ENCODE results near the gene VGLL4.

Gene VGLL4

DNA sequence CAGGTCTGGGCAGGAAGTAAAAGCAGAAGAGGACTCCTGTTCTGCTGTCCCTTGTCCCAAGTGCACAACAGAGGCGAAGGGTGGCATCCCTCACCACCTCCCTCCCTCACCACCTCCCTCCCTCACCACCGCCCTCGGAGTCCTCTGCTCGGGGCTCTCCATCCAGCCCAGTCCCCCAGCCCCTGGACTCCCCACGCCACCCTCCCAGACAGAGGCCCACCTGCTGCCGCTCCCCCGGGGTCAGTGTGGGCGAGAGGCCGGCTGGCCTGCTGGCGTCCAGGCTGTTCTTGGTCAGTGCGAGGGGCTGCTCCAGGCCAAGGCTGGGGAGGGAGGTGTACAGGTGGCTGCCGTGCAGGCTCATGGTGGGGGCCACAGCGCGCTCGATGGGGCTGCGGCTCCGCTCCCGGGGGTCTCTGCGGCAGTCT is 79.1 kb downstream of the VGLL4 start:
- DNase-seq (ENCODE audit: low spot score) = no peak

DNA sequence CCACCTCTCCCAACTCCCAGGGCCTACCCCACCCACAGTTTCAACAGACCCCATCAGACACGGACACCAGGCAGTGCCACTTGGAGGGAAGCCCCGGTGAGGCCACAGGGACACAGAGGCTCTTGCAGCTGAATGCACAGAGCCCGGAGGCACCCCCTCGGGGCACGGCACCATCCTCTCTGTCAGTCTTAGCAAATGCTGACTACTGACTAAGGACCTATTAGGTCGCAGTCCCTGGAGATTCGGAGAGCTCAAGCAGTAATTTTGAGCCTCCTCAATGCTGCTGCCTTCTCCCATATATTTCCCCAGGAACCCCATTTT is 79.9 kb downstream of the VGLL4 start:
- DNase-seq (ENCODE audit: low spot score) = no peak

DNA sequence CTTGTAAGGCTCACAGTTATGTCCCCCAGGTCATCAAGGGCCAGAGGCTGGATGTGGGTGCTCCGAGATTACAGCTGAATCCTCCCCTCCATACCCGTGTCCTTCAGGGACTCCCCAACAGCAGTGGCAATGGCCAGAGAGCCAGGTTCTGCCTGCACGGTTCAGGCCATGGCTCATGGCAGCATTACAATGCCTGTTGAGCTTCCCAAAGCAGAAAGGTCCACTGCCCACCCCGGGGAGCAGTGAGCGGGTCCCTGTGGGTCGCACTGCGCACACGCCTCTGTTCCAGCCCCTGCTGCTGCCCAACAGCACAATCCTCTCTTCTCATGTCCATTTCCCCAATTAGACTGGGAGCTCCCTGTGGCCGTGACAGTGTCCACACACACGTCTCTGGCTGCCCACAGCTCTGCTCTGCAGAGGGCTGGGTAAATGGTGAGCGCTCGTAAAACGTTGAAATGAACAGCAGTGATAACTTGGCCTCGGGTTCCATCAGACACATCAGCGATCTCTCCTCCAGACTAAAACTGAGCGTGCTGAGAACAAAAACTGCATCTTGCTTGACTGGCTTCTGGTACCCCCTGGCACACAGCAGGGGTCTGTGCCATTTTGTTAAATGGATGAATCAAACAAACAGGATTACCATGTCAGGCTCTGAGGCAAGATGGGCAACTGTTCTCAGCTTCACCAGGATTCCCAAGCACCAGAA is 80.4 kb downstream of the VGLL4 start:
- no peak for DNase-seq (ENCODE audit: low spot score)

DNA sequence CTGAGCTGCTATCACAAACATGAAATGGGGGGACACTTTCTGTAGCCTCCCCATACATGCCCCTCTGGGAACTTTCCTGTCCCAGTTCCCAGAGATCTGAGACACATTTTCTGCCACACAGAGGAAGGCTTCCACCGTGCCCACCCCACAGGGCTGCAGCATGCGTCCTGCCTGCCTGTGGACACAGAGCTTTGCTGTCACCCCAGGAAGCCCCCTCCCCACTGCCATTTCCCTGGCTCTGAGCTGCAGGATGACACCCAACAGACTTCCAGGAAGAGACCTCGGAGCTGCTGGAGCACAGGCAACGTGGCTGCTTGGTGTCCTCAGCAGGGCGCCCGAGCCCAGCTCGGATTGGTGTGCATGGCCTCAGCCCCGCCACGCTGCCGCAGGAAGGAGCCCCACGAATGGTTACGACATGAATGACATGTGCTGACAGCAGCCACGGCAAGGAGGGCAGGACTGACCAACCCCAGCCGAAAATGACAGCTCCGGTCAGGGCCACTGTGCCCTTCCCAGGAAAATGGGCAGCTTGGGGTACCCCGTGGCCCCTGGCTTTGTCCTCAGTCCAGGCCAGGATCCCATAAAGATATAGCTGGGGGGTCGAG is 81.3 kb downstream of the VGLL4 start:
- no peak for DNase-seq (ENCODE audit: low spot score)

DNA sequence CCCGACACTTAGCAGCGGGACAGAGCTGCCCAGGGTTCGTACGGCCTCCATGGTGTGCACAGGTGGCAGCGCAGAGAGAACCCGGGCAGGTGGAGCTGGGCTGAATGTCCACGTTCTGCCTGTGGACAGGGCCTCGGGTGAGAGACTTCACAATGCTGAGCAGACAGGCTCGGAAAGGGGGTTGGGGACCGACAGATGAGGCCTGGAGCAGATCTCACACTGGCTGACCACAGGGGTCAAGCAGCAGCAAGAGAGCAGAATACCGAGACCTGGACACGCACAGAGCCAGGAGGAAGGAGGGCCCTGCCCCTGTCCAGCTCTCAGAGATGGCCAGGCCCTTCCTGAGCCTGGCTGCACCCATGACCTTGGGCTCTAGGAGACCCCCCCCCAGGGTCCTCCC is 83.0 kb downstream of the VGLL4 start:
- no peak for DNase-seq (ENCODE audit: low spot score)

DNA sequence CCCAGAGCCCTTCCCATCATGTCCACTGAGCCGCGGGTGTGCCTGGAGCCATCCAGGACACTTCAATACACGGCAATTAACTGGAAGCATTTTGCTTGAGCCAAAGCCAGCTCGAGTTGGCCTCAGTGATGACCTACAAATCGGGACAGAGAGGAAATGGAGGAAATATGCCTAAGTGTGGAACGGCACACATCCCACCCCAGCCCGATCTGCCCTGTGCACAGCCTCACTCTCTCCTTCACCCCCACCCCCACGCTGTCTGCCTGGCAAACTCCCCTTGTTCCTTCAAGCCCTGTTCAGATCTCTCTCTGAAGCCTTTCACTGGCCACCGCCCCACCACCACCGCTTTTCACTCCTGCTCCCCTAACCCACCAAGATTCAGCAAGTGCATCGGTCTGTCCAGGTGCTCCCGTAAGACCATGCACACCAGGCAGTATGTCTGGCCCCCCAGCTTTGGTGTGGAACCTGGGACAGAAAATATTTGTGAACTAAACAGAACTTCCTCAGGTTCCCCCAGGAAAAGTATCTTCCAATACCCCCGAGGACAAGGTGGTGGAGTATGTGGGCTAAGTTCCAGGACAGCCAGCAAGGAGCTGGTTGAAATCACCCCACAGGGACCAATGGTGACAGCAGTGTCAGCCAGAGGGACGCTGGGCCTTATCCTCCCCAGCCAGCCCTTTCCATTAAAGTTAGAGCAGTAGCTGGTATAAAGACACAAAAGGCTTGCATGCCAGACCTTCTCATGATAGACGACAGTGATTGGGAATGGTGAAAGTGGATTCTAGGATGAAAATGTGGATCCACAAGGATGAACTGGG is 83.7 kb downstream of the VGLL4 start:
- no peak for DNase-seq (ENCODE audit: low spot score)

DNA sequence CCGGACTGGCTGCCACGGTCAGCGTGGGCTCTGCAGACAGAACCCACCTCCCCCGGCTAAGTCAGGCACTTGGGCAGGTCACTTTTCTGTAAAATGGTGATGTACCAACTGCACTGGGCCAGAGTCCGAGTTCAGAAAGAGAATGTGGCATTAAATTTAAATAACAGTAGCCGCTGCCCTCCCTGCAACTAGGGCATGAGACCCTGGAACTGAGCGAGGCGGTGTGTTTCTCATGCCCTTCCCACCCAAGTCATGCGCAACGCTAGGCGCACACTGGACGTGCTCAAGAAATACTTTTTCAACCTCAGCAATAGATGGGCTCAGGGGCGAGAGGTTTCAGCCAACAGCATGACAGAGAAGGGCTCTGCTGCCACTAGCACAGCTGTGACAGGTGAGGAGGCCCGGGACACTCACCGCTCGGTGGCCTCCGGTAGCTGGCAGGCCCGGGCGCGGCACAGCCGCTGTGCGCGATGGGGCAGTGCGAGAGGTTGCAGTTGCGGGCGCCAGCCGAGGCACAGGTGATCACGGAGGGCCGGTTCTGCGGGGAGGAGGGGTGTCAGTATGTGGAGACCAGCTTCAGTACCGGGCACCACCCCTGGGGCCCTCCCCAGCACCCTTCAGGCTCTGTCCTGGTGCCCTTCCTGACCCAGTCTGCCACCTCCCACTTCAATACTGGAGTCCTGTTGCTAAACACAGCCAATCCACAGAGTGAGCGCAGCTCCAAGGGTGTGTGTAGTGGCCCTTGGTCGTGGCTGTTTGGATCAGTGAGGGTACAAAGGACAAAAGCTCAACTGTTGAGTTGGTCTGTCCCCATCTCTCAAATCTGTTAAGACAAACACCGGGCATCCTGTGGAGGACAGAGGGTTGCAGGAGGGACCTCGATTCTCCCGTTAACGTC is 84.5 kb downstream of the VGLL4 start:
- no peak for DNase-seq (ENCODE audit: low spot score)

DNA sequence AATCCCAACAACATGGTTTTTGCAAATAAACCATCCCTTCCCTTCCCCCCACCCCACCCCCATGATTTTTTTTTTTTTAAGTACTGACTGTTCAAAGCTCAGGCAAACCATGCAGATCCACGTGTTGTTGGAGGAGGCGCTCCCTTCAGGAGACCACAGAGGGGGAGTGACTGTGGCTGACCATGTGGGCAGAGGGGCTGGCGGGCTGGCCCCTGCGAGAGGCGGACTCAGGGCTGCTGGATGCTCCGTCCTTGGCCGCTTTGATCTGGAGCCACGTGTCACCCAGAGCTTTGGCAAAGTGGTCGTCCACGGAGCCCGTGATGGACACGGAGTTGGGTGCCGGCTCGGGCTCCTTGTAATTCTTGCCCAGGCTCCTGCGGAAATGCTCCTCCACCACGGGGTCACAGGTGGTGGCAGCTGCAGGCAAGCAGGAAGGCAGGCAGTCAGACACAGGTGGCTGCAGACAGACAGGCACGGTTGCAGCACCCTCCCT is 85.3 kb downstream of the VGLL4 start:
- DNase-seq (ENCODE audit: low spot score) = no peak

DNA sequence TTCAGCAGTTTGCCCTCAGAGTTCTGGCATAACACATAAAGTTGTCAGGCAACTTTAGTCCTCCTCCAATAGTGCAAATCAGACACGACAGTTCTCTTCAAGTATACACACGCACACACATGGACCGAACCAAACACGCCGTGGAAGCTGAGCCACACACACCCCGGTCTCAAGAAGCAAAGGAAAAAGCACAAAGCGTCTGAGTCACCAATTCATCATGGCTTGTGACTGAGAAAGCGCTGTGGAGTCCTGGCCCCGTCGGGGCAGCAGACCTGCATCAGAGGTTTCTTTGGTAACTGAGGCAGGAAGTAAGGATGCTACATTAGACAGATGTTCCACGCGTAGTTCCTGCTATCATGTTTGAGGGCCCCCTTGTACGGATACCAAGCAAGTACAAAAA is 85.7 kb downstream of the VGLL4 start:
- DNase-seq (ENCODE audit: low spot score) = no peak

DNA sequence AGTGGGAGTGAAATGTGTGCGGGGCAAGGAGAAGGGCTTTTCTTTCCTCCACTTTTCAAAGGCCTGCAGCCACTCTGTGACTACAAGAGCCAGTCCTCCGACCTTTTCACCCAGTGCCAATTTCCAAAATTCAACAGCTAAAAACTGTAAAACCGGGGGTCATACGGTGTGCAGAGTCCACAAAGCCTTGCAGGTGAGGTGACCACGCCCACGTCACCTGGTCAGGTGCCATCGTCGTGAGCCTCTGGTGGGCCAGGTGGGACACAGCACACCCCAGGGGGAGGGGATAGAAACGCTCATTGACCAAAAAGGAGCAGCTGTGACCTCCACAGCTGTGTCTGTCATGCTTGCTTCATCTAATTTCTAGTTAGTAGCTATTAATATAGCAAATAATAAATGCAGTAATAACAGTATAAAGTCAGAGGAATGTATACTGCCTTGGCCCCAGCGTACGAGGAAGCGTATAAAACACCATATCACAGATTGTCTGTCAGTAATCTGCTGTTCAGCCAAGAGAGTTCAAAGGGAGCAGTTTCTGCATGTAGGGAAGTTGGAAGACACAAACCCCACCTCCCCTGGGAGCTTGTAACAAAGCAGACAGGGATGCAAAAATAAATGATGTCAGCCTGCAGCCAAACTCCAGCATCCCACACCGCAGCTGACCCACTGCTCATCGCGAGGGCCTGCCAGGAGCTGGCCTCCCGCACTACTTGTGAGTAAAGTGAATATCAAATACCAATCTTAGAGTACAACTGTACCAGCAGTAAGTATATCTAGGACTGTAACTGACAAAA is 86.7 kb downstream of the VGLL4 start:
- DNase-seq (ENCODE audit: low spot score) = no peak

DNA sequence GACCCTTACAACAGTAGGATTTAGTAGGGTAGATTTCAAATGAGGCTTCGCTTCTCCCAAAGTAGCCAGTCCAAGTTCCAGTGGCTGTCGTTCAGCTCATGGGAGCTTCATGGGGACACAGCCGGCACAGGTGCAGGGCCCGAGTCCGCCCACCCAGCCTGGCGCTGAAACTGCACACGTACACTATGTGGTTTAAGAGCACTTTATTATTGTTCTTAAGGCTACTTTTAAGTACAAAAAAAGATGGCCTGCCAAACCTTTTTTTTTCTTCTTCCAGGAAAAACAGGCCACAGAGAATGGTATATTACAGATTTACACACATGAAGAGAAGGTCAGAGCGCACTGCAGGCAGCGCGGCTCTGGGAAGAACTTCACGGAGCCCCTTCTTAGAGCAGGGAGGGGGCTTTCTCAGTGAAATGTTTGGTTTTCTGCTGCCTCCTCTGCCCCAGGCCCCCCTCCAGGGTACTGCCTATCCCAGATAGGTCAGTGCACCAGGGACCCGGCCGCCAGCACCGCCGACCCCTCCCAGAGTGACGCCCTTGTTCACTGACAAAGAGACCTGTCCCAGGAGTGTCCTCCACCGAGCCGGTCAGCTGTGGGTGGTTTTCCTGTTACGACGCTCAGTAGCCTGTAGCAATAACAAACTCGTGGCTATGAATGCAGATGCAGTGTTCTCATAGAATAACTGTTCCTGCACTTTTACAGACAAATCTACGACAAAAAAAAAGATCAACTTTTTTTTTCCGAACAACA is 87.7 kb downstream of the VGLL4 start:
- DNase-seq (ENCODE audit: low spot score) = no peak

DNA sequence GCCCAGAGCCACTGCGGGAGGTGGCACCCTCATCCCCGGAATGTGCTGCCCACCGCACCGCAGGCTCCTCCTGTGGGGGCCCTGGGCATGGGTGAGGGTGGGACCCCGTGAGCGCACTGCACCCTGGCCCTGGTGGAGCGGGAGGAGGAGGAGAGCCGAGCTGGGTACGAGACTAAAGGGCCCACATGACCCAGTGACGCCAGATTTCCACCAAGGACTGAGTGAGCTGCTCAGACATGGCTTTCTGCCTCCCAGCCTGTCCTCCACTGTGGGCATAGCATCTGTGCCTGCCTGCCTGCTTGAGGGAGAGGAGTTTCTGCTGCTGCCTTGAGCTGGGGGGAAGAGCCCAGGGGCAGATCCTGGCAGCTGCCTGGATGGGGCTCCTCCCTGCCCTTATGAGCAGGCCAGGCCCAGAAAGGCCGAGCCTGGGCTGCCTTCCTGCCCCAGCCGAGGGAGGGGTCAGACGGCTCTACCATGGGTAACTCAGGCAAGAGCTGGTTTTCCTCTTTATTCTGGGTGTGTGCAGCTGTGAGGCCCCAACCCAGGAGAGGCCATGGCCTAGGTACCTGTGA is 88.4 kb downstream of the VGLL4 start:
- DNase-seq (ENCODE audit: low spot score) = no peak

DNA sequence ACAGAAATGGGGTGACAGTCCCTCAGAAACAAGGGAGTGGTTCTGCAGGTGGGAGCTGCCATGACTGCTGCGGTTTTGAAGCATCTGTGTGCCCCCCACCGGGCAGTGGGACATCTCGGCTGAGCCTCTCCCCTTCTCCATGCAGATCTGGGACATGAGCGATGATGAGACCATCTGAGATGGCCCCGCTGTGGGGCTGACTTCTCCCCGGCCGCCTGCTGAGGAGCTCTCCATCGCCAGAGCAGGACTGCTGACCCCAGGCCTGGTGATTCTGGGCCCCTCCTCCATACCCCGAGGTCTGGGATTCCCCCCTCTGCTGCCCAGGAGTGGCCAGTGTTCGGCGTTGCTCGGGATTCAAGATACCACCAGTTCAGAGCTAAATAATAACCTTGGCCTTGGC is 89.0 kb downstream of the VGLL4 start:
- no peak for DNase-seq (ENCODE audit: low spot score)

DNA sequence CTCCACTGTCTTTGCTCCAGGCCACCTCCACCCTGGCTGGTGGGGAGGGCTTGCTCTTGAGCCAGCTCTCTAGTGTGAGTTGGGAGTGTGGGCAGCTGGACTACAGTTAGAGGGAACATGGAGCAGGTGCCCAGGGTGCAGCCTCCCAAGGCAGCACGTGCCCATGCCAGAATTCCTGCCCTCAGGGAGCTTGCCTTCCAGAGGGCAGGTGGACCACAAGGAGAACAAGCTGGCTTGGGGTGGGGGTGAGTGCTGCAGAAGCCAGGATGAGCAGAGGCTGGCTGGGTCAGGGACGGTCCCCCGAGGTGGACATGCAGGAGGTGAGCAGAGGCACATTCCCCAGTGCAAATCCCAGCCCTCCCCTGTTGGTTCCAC is 89.5 kb downstream of the VGLL4 start:
- DNase-seq (ENCODE audit: low spot score) = no peak

DNA sequence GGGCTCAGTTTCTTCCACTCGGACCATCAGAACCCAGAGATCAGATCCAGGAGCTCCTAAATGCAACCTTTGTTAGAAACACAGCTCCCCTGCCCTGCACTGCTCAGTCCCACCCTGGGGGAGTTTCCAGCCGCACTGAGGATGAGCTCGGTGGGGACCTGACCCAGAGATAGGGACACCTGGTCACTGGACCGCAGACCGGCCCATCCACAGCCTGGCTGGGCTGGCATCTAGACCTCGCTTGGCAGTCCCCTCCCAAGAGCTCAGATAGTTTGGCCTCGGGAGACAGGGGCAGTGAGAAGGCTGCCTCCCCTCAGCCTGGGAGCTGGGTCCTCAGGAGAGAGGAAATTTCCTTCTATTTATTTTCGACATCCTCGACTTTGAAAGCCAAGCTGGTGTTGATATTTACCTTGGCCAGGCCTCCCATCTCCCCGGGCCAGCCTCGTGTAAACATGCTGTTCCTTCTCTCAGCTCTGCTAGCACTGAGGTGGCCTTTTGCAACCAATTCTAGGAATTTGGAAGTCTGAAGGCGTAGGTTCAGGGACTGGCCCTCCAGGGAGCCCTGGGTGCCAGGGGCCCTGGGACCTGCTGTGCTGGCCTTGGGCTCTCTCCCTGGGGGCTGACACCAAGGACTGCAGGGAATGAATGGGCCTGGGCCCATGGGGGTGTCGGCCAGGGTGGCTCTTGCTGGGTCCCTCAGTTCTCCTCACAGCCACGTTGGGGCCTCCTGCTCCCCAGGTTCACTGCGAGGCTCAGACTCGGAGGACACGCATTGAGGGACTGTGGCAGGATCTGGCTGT is 90.1 kb downstream of the VGLL4 start:
- DNase-seq (ENCODE audit: low spot score) = no peak

DNA sequence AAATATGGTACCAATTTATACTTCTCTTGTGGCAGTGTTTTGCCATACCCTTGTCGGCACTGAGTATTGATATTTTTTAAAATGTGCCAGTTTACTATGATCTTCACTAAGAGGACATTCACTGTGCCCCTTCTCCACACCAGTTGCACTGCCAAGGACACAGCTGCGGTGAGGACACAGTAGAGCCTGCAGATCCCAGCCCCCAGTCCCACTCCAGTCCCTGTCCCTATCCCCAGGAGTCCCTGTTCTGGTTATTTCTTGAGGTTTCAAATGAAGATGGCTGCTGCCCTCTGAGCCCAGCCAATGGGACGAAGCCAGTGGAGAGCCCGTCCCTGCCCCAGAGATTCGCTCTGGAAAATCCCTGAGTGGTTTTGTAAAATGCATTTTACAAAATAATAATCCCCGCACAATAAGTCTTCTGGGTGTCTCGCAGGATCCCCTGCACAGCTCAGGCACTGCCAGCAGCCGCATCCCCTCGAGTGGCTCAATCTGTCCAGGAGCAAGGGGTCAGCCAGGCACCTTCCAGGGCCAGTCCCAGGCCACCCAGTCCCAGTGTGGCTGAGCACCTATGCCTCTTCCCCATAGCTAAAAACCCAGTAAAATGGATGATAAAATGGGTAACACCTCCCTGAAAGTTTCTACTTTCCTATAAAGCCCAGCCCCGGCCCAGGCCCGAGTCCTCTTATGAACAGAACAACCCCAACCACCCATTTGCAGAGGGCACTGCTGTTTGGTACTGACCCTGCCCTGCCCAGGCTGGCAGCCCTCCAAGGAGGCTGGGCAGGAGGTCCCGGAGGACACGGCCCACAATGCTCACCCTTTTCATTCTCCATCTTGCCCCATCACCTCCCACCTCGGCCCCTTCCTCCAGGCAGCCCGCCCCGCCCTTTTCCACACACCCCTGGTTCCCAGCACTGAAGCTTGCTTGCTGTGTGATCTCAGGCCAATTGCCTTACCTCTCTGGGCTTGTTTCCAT is 91.1 kb downstream of the VGLL4 start:
- no peak for DNase-seq (ENCODE audit: low spot score)

DNA sequence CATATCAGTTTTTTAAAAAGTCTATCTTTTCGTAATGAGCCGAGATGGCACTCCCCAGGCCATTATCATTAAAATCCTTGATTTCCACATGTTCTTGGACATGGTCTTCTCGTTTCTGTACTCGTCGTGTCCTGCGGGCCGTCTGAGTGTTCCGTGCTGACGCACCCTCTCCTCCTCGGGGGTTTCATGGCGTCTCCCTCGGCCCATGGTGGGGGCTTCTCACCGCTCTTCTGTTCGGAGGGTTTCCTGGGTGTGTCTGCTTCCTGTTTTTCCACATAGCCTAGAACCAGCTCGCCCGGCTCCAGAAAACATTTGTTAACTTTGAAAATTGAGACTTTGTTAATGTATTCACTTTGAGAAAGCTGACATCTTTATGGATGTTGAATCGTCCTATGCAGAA is 92.7 kb downstream of the VGLL4 start:
- DNase-seq (ENCODE audit: low spot score) = no peak

DNA sequence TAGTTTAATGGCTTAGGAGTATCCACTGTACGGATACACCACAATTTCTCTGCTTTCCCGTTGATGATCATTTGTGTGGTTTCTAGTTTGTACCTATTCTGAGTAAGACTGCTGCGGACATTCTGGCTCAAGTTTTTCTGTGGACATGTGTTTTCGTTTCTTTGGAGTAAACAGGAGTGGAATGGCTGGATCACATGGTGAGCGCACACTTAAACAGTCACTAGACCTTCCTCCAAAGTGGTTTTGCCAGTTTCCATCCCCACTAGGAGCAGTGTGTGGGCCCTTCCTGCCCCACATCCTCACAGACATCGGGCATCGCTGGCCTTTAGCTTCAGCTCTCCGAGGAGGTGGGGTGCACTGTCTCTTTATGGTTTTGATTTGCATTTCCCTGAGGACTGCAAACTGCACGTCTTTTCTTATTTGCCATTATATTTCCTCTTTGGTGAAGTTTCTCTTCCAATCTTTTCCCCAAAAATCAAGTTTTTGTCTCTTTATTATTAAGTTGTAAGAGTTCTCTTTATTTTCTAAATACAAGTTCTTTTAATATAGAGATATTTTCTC is 94.1 kb downstream of the VGLL4 start:
- DNase-seq (ENCODE audit: low spot score) = no peak

All from hematopoietic multipotent progenitor cell treated with erythropoietin and hydrocortisone succinate and interleukin-3 and kit ligand, for 15 days (in vitro differentiated cells).